Medulla oblongata (tissue), 1 donor: ENCODE results near the gene EPHA2.
A peak's percentile ranks its signal among the peaks of the same experiment; 100 is the strongest.
"Not testable (repeated sequence)": the region's sequence is repeated elsewhere in the genome, so short reads cannot be mapped to it uniquely, and the experiment has no call there.

ENCODE experiments used
- DNase-seq: peaks from one replicate; pipeline ENCODE4 v3.0.0-alpha.2; 2015; ENCODE audit errors: extremely low spot score

EPHA2 gene

GRCh38 chr1:16167331-16168143, 11.7 kb upstream of the EPHA2 start:
- DNase-seq = no peak

- DNase-seq = no peak
Observed at GRCh38 chr1:16166117-16166516, 10.2 kb upstream of the EPHA2 start.

- DNase-seq = no peak
Observed at GRCh38 chr1:16165548-16165947, 9.7 kb upstream of the EPHA2 start.

- DNase-seq = no peak
Observed at GRCh38 chr1:16165073-16165364, 9.2 kb upstream of the EPHA2 start.

- DNase-seq = no peak
Observed at GRCh38 chr1:16164213-16165072, 8.6 kb upstream of the EPHA2 start.

- not testable (repeated sequence) for DNase-seq
Observed at GRCh38 chr1:16163608-16164212, 7.8 kb upstream of the EPHA2 start.

- no peak for DNase-seq
Observed at GRCh38 chr1:16162163-16162822, 6.4 kb upstream of the EPHA2 start.

- DNase-seq = no peak
Observed at GRCh38 chr1:16161717-16162116, 5.8 kb upstream of the EPHA2 start.

GRCh38 chr1:16158993-16159831, 3.3 kb upstream of the EPHA2 start:
- DNase-seq = no peak

GRCh38 chr1:16158025-16158424, 2.2 kb upstream of the EPHA2 start:
- DNase-seq = no peak

GRCh38 chr1:16156848-16157495, 1.1 kb upstream of the EPHA2 start:
- peak; percentile 46 for DNase-seq

- no peak for DNase-seq
Observed at GRCh38 chr1:16153999-16154673, 1.7 kb downstream of the EPHA2 start.

GRCh38 chr1:16153096-16153998, 2.5 kb downstream of the EPHA2 start:
- DNase-seq = no peak

- no peak for DNase-seq
Observed at GRCh38 chr1:16152481-16153087, 3.3 kb downstream of the EPHA2 start.

- no peak for DNase-seq
Observed at GRCh38 chr1:16151995-16152384, 3.9 kb downstream of the EPHA2 start.

GRCh38 chr1:16151196-16151994, 4.5 kb downstream of the EPHA2 start:
- DNase-seq = no peak

- DNase-seq = no peak
Observed at GRCh38 chr1:16150508-16150907, 5.4 kb downstream of the EPHA2 start.
